ENCODE results near the gene METTL5.
"Not testable (repeated sequence)": the region's sequence is repeated elsewhere in the genome, so short reads cannot be mapped to it uniquely, and the experiment has no call there.

METTL5 gene

DNA sequence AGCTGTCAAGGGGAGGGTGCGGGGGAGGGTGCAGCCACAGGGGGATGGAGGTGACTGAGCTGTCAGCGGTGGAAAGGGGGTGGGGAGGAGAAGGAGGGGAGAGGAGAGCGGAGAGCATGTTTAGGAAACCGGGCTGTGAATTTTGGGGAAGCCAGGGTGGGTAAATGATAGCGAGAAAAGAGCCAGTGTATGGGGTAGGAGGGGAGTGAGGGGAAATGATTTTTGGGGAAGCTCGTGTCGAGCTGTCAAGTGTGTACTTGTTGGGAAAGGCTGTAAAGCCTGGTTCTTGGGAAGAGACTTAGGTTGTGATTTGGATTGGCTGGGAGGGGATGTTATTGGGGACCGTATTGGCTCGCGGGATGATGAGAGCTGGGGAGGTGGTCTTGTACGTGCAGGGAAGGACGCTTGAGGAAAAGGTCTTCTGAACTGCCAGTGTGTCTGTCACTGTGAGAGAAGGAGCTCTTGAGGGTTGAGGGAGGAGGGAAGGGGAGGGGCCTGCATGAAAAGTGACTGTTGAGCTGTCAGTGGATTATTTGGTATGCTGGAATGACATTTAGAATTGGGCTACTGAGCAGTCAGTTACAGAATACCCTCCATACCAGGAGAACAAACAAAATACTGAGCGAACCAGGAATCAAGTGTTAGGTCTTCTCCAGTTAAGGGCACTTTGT, 3.6 kb upstream of the METTL5 start:
- DNase-seq, result no peak

DNA sequence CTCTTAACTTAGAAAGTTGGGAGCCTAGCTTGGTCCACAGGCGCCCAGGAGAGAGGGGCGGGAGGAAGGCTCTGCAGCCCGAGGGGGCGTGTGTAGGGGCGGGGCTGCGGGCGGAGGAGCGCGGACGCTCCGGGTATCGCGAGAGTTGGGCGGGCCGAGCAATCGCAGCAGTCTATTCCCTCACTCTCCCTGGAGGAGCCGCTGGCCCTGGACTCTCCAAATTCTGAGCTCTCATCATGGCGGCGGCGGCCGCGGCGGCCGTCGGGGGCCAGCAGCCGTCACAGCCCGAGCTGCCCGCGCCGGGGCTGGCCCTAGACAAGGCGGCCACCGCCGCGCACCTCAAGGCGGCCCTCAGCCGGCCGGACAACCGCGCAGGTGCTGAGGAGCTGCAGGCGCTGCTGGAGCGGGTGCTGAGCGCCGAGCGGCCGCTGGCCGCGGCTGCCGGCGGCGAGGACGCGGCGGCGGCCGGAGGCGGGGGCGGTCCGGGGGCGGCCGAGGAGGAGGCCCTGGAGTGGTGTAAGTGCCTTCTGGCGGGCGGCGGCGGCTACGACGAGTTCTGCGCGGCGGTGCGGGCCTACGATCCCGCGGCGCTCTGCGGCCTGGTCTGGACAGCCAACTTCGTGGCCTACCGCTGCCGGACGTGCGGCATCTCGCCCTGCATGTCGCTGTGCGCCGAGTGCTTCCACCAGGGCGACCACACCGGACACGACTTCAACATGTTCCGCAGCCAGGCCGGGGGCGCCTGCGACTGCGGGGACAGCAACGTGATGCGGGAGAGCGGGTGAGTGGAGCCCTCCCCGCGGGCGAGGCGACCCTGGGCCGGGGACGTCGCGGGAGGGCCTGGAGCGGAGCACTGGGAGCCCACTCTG, 2.8 kb upstream of the METTL5 start, which contains the start of gene UBR3:
Gene UBR3, plus strand, starts transcription at position 183 of the 869 bp plus-strand sequence. Its CDS starts 54 bp downstream, at position 237.
- DNase-seq, result peak; percentile 81 to 91

DNA sequence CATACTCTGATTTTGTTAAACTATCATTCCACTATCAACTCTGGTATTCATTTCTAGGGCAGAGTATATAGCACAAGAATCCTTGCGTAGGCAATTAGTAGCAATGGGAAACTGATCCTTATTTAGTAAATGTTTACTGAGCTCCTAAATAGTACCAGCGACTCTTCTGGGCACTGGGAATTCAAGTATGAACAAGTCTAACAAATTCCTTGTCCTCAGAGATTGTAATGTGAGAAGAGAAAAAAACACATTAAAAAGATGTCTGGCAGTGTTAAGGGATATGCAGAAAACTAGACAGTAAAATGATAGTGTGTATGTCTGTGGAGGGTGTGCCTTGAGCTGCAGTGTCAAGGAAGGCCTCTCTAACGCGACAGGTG, 721 bp downstream of the METTL5 start:
- no peak for DNase-seq

DNA sequence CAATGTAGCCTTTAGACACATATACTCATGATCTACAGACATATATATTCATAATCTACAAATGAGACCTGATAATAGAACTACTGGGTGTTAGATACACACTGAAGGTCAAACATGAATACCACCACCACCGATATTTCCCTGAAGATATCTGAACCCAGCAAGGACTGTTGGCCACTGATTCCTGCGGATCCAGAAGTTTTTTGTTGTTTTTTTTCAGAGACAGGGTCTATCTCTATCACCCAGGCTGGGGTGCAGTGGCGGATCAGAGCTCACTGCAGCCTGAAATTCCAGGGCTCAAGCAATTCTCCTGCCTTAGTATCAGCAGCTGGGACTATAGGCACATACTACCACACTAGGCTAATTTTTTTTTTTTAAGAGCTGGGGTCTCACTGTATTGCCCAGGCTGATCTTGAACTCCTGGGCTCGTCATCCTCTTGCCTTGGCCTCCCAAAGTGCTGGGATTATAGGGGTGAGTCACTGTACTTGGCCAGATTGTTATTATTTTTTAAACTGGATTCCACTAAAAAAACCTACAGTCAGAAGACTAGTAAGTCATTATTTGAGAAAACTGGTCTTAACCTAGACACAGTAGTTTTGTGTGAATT, 1.8 kb downstream of the METTL5 start:
- no peak for DNase-seq

DNA sequence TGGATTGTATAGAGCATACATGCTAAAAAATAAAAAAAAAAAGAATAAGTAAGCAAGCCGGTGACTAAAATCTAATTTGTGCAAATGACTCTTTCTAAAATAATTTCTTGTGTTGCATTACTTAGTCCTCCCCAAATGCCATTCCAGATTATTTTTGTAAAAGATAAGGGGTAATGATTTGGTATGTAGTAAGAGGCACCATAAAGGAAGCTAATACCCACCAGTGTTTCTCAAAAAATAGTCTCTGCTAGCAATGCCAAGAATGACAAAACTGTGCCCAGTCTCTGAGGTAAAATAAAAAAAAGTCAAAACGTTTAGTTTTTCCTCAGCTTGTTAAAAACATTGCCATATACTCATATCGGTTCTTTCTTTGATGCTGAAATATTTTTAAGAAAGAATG, 2.7 kb downstream of the METTL5 start:
- DNase-seq, result no peak

DNA sequence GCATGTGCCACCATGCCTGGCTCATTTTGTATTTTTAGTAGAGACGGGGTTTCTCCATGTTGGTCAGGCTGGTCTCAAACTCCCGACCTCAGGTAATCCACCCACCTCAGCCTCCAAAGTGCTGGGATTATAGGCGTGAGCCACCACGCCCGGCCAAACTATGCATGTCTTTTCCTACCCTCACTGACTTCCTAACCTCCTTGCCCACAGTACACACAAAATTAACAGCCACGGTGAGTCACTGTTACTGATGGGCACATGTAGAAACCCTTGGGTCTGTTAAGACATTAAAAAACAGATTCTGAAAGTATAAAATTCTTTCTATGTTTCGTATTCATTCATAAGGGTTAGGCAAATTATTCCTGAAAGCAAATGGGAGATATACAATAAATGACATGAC, 4.6 kb downstream of the METTL5 start:
- DNase-seq, result not testable (repeated sequence)

DNA sequence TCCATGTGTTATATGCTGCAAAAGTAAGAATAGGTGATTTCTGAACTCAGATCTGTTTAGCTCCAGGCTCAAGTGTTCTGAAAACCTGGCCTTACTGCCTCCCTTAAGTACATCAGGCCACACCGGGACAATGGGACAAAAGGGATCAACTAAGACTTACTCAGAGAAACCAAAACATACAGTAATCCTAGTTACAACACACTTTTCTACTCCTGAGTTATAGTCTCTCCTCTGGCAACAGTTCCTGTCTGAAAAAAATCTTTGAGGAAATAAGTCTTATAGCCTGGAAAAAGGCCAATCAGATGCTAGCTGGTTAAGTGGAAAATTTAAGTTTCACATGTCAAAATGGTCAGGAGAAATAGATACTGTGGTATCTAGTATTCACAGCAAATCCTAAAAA, 5.6 kb downstream of the METTL5 start:
- DNase-seq, result no peak

DNA sequence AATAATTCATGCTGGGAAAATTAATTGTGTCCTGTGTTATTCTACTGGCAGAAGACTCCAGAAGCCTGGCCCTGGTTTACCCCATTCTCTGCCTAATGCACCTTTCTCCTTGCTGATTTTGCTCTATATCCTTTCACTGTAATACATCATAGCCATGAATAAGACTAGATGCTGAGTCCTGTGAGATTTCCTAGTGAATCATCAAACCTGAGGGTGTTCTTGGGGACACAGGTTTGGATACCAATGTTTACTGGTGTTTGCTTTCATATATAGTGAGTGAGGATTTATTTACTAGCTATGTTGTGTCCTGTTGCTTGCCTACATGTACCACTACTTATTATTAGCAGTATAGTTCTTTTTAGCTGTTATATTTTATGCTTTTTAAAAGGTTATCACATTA, 6.5 kb downstream of the METTL5 start:
- no peak for DNase-seq

DNA sequence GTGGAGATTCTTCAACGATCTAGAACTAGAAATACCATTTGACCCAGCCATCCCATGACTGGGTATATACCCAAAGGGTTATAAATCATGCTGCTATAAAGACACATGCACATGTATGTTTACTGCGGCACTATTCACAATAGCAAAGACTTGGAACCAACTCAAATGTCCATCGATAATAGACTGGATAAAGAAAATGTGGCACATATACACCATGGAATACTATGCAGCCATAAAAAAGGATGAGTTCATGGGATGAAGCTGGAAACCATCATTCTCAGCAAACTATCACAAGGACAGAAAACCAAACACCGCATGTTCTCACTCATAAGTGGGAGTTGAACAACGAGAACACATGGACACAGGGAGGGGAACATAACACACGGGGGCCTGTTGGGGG, 7.3 kb downstream of the METTL5 start:
- not testable (repeated sequence) for DNase-seq

DNA sequence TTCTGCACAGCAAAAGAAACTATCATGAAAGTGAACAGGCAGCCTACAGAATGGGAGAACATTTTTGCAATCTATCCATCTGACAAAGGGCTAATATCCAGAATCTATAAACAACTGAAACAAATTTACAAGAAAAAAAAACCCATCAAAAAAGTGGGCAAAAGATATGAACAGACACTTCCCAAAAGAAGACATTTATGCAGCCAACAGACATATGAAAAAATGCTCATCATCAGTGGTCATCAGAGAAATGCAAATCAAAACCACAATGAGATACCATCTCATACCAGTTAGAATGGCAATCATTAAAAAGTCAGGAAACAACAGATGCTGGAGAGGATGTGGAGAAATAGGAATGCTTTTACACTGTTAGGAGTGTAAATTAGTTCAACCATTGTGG, 7.7 kb downstream of the METTL5 start:
- not testable (repeated sequence) for DNase-seq

DNA sequence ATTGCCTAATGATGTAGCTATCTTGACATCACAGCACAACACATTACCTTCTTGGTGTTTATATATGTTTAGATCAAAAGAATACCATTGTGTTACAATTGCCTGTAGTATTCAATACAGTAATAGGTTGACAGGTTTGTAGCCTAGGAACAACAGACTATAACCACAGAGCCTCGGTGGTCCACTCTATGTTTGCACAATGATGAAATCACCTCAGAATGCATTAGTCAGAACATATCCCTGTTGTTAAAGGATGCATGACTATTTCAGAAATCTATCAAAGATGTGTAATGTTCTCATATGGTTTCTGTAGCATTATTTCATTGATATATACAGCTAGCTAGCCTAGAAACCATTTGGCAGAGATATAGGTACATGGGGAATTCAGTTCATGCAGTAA, 8.9 kb downstream of the METTL5 start:
- DNase-seq, result no peak

DNA sequence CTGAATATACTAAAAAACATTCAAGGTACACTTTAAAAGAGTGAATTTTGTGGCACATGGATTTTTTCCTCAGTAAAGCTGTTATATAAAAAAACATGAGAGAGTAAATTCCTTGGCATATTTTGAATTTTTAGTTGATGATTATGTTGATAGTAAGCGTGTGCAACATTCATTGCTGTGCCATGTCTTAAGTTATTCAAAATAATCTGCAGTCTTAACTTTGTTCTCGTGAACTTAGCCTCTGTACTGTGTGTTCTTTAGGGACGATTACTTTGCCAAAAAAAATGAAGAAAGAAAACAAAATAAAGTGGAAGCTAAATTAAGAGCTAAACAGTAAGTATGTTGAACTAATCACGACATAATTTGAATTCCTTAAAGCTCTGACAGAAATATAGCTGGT, 16.5 kb downstream of the METTL5 start:
- DNase-seq, result no peak

DNA sequence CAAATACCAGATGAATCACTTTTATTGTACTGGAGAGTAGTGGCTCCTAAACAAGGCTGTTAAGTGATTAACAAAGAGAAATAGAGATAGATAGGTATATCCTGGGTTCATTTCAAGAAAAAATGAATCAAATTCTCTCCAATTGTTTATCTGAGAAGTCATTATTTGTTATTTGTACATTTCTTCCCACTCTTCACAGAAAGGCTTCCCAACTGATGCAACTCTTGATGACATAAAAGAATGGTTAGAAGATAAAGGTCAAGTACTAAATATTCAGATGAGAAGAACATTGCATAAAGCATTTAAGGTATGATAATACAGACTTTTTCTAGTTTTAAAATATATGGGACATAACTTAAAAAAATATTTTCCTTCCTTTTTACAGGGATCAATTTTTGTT, 18.1 kb downstream of the METTL5 start:
- no peak for DNase-seq

DNA sequence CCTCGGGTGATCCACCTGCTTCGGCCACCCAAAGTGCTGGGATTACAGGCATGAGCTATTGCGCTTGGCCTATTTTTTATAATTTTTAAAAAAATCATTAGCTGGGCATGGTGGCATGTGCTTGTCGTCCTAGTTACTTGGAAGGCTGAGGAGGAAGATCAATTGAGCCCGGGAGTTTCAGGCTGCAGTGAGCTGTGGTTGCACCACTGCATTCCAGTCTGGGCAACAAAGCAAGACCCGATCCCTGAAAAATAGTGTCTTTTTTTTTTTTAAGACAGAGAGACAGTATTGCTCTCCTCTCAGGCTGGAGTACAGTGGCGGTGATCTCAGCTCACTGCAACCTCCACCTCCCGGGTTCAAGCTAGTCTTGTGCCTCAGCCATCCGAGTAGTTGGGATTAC, 21.2 kb downstream of the METTL5 start:
- no peak for DNase-seq

DNA sequence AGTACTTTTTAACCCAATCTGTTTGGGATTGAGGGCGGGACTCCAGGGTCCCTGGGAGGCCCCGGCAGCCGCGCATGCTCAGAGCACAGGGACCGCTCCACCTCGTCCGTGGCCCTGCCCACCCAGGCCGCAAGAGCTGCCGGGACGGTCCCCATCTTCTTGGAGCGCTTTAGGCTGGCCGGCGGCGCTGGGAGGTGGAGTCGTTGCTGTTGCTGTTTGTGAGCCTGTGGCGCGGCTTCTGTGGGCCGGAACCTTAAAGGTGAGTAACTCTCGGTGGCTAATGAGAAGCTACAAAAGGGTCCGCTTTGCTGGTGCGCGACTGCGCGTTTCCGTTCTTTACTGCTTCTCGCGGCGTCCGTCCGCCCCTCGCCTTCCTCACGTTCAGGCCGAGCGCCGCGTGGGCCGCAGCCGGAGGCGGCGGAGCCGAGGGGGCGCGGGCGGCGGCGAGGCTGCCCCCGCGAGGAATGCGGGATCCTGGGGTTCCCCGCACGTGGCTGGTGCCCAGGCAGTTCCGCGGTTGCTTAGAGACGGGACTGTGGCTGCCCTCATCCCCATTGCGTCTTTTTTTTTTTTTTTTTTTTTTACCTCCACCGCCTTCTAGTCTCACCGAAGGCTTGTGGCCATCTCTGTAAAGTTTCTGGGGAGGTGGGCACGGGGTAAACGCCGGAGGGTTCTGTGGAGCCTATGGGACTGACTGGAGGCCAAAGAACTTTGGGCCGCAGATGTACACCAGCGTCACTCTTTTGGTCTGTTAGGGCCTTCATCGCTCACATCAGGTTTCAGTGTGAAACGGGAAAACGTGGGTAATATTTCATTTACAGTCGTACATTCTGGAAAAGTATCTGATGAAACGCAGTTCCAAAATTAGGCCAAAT, 25.8 kb downstream of the METTL5 start, which contains the start of gene SSB:
Gene SSB, plus strand, starts transcription at position 154 of the 875 bp plus-strand sequence. CDS start 2,090 bp downstream, outside the sequence.
- DNase-seq, result peak; percentile 83 to 88

DNA sequence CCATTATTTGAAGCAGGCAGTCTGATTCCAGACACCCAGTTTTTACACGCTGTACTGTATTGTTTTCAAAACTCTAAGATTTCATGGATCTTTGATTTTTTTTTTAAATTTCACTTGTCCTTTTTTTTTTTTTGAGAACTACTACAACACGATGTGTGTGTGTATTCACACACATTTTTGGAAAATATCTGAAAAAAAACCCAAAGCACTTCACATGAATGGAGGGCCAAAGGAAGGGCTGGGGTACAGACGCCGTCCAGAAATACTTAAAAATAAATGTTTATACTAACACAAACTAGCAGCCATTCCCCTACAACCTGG, 26.3 kb downstream of the METTL5 start:
- no peak for DNase-seq

DNA sequence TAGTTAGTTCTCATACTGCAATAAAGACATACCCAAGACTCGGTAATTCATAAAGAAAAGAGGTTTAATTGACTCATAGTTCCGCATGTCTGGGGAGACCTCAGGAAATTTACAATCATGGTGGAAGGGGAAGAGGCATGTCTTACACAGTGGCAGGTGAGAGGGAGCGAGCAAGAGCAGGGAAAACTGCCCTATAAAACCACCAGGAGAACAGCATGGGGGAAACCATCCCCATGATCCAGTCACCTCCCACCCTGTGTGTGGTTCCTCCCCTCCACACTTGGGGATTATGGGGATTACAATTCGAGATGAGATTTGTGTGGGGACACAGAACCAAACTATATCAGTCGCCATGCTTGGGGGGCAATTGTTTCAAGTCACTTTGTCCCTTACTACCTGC, 27.1 kb downstream of the METTL5 start:
- no peak for DNase-seq

DNA sequence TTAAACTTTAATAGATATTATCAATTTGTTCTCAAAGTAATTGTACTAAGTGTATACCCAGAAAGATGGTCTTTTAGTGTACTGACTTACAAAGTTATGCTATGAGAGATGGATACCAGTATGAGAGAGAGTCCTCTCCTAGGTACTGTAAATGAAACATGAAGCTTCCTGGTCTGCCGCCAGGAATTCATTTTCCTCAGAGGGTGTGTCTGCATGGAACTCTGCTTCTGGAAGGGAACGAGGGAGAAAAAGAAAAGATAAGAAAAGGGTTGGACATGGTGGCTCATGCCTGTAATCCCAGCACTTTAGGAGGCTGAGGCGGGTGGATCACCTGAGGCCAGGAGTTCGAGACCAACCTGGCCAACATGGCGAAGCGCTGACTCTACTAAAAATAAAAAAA, 28.3 kb downstream of the METTL5 start:
- no peak for DNase-seq

DNA sequence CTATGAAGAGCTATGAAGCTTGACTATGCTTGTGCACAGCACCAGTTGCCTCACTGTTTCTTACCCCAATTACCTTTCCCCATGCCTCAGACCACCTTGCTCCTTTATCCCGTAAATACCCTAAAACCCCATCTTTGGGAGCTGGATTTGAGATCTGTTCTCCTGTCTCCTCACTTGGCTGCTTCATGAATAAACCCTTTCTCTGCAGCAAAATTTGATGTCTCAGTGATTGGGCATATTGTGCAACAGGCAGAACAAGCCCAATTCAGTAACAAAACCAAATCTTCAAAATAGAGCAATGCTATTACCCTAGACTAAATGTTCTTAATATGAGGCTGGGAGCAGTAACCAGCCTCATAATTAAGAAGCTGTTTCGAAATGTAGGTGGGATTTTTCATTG, 29.5 kb downstream of the METTL5 start:
- DNase-seq, result no peak

DNA sequence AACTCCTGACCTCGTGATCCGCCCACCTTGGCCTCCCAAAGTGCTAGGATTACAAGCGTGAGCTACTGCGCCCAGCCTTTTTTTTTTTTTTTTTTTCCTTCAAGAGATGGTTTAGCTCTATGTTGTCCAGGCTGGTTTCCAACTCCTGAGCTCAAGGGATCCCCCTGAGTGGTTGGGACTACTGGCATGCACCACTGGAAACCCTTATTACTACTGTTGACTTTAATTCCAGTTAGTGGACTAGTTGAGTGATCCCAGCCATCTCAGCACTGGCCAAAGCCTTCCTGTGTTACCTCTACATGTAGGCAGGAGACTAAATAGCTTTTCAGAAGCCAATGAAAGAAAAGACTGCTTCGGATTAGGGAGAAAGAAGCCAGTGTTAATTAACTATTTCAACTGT, 34.1 kb downstream of the METTL5 start:
- DNase-seq, result no peak

DNA sequence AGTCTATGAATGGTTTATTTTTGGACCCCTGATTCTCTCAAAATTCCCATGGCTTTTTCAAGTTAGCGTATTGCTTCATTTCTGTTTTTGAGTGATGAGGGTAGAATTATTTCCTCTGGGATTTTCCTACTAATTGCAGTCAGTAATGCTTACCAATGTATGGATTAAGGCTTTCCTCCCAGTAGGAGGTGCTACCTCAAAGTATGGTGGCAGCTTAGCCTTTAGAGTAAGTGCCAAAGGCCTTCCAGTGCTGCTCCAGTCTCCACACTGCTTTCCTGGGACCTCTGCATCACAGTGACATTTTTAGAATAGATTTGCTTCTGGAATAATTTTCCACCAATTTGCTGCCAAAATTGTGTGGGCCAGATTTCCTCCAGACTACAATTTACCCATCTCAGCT, 42.2 kb downstream of the METTL5 start:
- no peak for DNase-seq

DNA sequence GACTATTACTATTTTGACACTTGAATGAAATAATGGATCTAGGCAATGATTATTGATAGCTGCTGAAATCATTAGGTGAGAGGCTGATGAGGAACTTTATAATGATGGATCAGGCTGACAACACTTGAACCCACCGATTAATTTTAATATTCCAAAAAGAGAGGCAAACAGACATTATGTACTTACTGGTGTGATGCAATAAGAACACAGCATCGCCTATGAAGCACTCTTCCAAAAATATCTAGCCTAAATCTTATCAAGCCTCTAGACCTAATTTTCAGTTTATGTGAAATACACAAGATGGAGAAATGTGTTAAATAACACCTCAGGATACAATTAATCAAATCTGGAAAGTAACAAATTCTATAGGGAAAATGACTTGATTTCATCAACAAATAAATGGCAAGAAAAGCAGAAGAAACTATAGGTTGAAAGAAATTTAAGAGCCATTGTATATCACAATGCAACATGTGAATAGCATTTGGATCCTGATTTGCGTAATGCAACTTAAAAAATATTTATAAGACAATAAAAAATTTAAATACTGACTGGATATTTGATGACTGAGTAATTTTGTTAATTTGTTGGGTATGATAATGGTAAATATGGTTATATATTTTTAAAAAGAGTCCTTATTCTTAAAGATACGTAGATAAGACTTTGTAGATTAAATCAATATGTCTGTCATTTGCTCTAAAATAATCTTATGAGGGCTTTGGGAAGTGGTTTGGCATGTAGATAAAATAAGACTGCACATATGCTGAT, 43.3 kb downstream of the METTL5 start:
- no peak for DNase-seq

Measured in NCI-H1930 (cell line).